ENCODE measurements around the gene TSPAN11. TPM values are rescaled to one million over a fixed set of nuclear protein-coding genes. Genes with fewer than 3 reads are reported as not detected.

Gene TSPAN11
- total RNA-seq, 1 donor from 2014 or later = 17.5 TPM

GRCh38 chr12:31019561-31019960, 93.0 kb downstream of the TSPAN11 start:
- Mint-ChIP-seq H3K4me3 (ENCODE audit: low read depth) (no peak overlapping the region), H3K36me3 (ENCODE audit: insufficient read depth) (peaks cover 3% of the 10 kb centered on the region), H3K27me3 (no peaks in the 10 kb centered on the region), H3K9me3 (ENCODE audit: low read depth) (peaks cover 10% of the 10 kb centered on the region), H3K27ac (no peak overlapping the region), H3K4me1 (ENCODE audit: low read depth) (no peaks in the 10 kb centered on the region)
- TF ChIP-seq CTCF (IDR thresholded peaks at IDR 0.05; ENCODE audit: unreplicated experiment) = no peak
- no peak for DNase-seq (ENCODE audit: low spot score, unreplicated experiment)

- Mint-ChIP-seq H3K4me3 (ENCODE audit: low read depth) (no peak overlapping the region), H3K4me1 (ENCODE audit: low read depth) (no peaks in the 10 kb centered on the region), H3K27ac (no peak overlapping the region), H3K36me3 (ENCODE audit: insufficient read depth) (peaks cover 3% of the 10 kb centered on the region), H3K27me3 (no peaks in the 10 kb centered on the region), H3K9me3 (ENCODE audit: low read depth) (peaks cover 10% of the 10 kb centered on the region)
- no peak for TF ChIP-seq CTCF (IDR thresholded peaks at IDR 0.05; ENCODE audit: unreplicated experiment)
- no peak for DNase-seq (ENCODE audit: low spot score, unreplicated experiment)
These were observed 93.4 kb downstream of the TSPAN11 start for GRCh38 chr12:31019976-31020375.

- TF ChIP-seq CTCF (IDR thresholded peaks at IDR 0.05; ENCODE audit: unreplicated experiment) = no peak
- no peak overlapping the region for H3K4me3 Mint-ChIP-seq (ENCODE audit: low read depth)
- peaks cover 10% of the 10 kb centered on the region for H3K9me3 Mint-ChIP-seq (ENCODE audit: low read depth)
- peaks cover 3% of the 10 kb centered on the region for H3K36me3 Mint-ChIP-seq (ENCODE audit: insufficient read depth)
- no peak for DNase-seq (ENCODE audit: low spot score, unreplicated experiment)
- no peaks in the 10 kb centered on the region for H3K27me3 Mint-ChIP-seq
- no peaks in the 10 kb centered on the region for H3K4me1 Mint-ChIP-seq (ENCODE audit: low read depth)
- no peak overlapping the region for H3K27ac Mint-ChIP-seq
These were observed 94.0 kb downstream of the TSPAN11 start for GRCh38 chr12:31020385-31021166.

GRCh38 chr12:31021181-31021580, 94.6 kb downstream of the TSPAN11 start:
- Mint-ChIP-seq H3K4me1 (ENCODE audit: low read depth) (no peaks in the 10 kb centered on the region), H3K27ac (no peak overlapping the region), H3K27me3 (no peaks in the 10 kb centered on the region), H3K4me3 (ENCODE audit: low read depth) (no peak overlapping the region), H3K36me3 (ENCODE audit: insufficient read depth) (peaks cover 3% of the 10 kb centered on the region), H3K9me3 (ENCODE audit: low read depth) (peaks cover 13% of the 10 kb centered on the region)
- no peak for TF ChIP-seq CTCF (IDR thresholded peaks at IDR 0.05; ENCODE audit: unreplicated experiment)
- DNase-seq (ENCODE audit: low spot score, unreplicated experiment) = no peak

GRCh38 chr12:31021809-31022494, 95.4 kb downstream of the TSPAN11 start:
- Mint-ChIP-seq H3K4me1 (ENCODE audit: low read depth) (no peaks in the 10 kb centered on the region), H3K4me3 (ENCODE audit: low read depth) (no peak overlapping the region), H3K9me3 (ENCODE audit: low read depth) (peaks cover 13% of the 10 kb centered on the region), H3K36me3 (ENCODE audit: insufficient read depth) (peaks cover 3% of the 10 kb centered on the region), H3K27ac (no peak overlapping the region), H3K27me3 (no peaks in the 10 kb centered on the region)
- no peak for TF ChIP-seq CTCF (IDR thresholded peaks at IDR 0.05; ENCODE audit: unreplicated experiment)
- DNase-seq (ENCODE audit: low spot score, unreplicated experiment) = no peak

Measured in progenitor cell of endocrine pancreas (in vitro differentiated cells).